CD4-positive, alpha-beta T cell treated with Interleukin-1 beta for 1 hour (primary cell): Measurements from ENCODE around the gene THEMIS.
A peak's percentile ranks its signal among the peaks of the same experiment; 100 is the strongest.
"Not testable (repeated sequence)": the region's sequence is repeated elsewhere in the genome, so short reads cannot be mapped to it uniquely, and the experiment has no call there.

ENCODE experiments used
- DNase-seq, 2 donors: peaks; one replicate each; pipeline ENCODE4 v3.0.0-alpha.2; 2020 to 2022

The THEMIS gene

DNA sequence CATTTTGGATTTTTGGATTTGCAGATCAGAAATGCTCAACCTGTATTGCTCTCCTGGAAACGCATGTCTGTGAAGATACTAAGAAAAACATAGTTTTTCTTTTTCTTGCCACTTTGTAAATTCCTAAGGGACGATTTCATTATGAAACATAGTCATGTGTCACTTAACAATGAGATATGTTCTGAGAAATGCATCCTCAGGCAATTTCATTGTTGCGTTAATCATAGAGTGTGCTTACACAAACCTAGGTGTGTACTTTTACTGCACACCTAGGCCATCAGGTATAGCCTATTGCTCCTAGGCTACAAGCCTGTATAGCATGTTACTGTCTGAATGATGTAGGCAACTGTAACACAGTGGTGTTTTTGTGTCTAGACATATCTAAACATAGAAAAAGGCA is 13.4 kb upstream of the THEMIS start:
- DNase-seq = no peak

DNA sequence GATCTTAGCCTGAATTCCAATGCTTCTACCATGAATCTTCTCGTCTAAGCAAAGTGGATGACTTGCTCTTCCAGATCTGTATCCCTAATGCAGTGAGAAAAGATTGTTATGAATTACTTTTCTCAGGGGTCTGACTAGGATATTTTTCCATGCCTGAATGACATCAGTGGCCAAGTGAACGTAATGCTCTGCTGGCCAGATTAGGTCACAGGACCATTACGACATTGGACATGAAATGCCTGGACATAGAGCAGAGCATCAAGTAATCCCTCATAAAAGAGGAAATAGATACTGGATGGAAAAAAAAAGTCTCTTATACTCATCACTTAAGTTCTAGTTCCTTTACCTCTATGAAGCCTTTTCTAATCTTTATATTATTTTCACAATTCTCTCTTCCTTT is 12.1 kb upstream of the THEMIS start:
- no peak for DNase-seq

DNA sequence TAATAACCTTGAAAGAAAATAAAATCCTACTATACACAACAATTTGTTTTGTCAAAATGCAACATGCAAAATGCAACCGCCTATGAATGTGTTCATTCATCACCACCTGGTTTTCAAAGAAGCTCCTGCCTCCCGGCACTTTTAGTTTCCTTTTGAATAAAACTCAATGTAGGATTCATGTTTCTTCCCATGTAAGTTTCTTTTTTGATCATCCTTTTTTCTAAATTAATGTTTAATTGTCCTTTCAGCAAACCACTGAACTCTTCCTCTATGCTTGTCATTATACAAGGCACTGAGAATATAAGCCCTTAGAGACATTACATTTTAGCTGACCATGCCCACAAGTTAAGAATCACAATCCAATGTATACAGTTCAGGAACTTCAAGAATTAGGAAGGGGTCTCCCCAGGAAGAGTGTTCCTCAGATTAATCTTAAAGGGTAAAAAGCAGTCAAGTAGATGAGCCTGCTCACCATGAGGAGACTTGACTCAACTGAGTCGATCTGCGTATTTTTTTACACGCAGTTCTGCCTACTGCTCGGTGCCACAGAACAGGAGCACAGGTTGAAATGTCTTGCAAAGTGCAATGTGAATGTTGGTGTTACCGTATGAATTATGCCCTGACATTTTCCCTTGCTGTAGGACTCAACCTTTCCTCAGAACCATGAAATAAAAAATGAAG is 7.2 kb upstream of the THEMIS start:
- DNase-seq = peak in 1 of 2 donors; percentile 47

DNA sequence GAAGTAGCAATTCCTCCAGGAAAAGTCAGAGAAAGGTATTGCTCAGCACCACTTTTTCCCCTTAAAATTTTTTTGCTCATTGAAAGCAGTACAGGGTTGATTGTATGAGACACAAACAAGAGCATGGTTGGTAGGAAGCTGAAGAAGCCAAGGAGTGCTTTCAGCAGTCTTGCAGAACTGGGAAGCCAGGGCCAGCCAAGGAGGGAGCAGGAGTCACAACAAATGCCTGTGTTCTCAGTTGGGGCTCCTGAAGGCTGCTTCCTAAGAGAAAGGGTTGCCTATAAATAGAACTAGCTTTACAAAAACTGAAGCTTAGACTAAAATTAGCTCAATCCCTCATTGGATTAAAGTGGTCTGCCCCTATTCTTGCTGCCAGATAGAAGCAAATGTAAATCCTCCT is 3.3 kb upstream of the THEMIS start:
- DNase-seq = no peak

DNA sequence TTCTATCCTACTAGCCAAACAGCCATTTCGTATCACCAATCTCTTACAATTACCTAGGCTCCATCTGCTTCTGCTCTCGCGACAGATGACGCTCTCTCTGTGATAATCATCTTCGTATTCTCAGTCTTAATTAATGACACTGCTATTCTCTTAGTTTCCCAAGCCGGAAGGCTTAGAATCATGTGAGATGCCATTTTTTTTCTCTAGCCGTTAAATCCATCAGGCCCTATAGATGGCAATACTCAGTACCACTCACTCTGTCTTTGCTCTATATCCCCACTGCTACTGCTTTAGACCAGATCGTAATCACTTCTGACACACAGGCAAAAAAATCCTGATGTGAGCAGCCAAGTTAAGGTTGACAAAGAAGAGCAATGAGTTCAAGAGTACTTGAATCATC is 2.1 kb upstream of the THEMIS start:
- peak in 1 of 2 donors; percentile 59 for DNase-seq

DNA sequence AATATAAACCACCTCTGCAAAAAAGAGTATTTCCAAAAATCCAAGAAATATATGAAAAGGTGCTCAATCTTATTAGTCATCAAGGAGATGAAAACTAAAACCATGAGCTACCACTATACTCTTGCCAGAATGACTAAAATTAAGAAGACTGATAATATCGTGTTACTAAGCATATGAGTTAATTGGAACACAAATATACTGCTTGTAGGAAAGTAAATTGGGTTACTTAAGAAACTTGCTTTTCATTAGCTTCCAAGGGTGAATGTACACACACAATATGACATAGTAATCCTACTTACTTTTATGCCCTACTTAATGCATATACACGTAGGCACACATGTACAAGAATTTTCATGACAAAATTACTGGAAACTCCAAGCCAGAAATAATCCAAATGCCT is 3.4 kb downstream of the THEMIS start:
- DNase-seq = no peak

DNA sequence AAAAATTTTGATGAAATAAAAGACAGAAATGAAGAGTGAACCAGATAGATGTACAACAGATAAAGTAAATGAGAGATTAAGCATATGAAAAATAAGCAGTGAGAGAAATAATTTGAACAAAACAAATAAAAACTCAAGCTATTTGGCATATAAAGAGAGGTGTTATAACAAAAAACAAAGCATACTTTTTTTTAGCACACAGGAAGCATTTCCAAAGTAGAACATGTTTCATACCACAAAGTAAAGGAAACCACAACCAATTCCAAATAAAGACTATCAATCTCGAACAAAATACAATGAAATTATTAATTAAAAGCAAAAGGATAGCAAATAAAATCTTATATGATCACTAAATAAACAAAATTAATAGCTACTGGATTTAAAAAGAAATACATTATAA is 6.8 kb downstream of the THEMIS start:
- DNase-seq = no peak

DNA sequence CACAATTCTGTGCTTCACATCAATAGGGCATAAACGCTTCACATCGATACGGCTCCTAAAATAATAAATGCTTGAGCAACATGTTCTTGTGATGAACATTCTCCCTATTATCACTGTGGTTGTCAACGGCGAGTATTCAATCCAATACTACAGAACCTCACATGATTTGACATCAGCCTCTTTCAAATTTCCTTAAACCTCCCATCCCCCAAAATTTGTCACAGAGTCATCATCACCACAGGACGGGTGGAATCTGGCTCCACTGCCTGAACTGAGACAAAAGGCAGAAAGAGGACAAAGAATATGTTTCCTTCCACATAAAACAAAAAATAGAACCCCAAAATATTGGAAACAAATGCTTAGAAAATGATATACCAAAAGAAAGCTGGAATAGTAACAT is 7.3 kb downstream of the THEMIS start:
- DNase-seq = peak in 1 of 2 donors; percentile 44

DNA sequence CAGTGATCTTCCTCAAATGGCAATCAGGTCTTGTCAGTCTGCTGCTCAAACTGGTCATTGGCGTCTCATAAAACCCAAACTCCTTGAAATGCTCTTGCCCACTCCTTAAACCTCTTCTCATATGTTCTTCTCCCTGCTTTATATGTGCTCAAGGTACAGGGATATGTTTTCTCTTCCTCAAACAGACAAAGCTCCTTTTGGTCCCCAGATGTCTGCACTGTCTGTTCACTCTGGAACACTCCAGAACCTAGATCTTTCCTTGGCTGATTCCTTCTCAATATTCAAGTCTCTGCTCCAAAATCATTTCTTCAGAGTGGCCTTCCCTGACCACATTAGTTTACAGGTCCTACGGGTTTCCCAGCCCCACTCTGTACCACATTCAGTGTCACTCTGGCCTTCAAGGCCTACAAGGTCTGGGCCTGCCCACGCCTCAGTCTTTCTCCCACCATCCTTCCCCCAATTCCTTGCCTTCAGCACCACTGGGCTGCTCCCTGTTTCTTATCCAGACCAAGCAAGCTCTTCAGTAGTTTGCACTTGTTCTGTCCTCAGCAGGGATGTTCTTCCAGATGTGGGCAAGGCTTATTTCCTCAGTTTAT is 9.0 kb downstream of the THEMIS start:
- DNase-seq = no peak

DNA sequence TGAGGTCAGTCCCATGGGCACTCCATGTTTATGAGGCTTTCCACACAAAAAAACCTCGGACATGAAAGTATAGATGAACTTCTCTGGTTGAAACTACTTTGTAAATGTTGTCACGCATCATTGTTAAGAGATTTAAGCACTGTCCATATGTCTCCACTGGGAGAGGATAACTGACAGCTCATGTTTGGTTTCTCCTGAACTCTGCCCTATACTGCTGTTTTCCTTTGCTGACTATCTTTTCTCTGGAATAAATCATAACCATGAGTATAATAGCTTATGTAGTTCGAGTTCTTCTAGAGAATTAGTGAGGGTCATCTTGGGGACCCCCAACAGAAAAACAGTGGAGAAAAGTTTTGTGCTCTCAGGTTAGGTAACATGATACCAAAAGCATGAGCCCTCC is 14.3 kb downstream of the THEMIS start:
- no peak for DNase-seq

DNA sequence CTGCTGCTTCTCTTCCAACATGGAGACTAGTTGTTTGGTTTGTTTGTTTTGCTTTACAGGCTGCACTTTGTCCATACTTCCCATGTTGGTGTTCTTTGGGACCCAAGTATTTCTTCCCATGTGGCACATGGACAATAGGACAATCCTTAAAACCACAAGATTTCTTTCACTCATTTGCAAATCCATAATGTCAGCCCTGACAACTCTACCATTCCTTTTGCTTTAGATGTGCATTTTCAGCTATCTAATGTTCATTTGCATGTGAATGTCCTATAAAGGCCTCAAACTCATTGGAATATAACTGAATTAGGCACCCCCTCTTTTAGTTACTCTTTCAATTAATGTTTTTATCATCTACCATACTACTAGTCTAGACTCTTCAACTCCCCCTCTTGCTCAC is 16.7 kb downstream of the THEMIS start:
- DNase-seq = no peak

DNA sequence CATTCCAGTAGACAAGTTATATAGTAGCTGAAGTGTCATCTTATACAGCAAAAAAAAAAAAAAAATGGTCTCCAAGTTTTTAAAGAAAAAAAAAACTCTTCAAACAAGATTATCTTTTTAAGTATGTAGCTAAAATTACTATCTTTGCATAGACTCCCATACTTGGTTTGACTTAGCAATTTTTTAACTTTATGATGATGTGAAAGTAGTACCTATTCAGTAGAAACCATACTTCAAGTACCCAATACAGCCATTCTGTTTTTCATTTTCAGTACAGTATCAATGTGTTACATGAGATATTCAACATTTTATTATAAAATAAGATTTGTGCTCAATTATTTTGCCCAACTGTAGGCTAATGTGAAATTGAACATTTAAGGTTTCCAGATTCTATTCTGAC is 18.9 kb downstream of the THEMIS start:
- DNase-seq = not testable (repeated sequence)

DNA sequence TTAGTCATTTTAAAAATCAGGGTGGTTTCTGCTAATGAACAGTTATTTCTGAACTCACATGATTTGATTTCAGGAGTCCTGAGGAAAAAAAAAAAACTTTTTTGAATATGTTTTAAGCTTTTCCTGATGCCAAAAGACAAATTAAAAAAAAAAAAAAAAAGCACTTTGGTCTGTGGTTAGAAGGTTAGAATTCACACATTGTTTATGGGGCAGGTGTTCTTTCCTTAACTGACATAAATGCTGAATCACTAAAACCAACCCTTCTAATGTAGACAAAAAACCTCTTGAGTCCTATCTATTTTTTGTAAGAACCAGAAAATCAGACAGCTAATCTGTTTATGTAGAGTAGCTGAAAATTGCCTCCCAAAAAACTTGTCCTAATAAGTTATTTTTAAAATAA is 20.4 kb downstream of the THEMIS start:
- peak in 1 of 2 donors; percentile 38 for DNase-seq

DNA sequence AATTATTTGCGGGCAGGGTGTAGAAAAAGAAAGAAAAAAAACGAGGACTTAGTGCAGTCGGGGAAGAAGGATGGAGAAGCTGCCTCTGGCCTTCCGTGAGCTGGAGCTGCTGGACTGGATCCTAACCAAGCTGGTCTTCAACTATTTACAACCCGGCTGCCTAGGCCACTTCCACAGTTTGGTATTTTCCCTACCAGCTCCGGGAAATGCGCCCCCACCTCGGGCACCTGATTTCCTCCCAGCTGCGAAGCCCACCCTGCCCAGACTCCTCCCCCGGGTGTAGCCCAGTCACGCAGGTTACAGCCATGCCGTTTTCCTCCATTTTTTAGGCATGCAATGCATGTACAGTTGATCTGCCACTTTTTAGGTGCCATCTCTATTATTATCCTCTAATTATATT is 21.2 kb downstream of the THEMIS start:
- no peak for DNase-seq

DNA sequence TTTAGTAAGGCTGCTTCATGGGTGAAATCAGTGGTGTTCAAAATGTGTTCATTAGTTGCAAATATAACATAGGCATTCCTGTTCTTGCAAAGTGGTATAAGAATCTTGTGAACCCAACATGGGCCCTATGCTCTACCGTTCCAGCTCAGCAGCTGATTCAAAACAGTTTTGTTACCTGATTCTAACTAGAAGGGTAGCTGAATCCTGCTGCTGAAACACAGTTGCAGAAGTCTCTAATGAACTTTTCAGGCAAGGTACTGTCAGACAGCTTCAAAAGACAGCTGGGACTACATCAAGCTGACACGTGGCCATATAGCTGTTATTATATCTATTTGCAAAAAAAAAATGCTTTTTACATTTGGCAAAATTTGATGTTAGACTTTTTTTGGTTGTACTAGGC is 22.7 kb downstream of the THEMIS start:
- DNase-seq = no peak

DNA sequence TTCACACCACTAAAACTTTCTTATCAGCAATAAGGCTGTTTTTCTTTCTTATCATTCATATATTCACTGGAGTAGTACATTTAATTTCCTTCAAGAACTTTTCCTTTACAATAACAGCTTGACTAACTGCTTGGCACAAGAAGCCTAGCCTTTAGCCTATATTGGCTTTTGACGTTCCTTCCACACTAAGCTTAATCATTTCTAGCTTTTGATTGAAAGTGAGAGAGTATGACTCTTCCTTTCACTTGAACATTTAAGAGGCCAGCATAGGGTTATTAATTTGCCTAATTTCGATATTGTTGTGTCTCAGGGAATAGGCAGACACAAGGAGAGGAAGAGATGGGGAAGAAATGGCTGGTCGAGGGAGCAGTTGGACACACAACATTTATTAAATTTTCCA is 23.6 kb downstream of the THEMIS start:
- DNase-seq = no peak

DNA sequence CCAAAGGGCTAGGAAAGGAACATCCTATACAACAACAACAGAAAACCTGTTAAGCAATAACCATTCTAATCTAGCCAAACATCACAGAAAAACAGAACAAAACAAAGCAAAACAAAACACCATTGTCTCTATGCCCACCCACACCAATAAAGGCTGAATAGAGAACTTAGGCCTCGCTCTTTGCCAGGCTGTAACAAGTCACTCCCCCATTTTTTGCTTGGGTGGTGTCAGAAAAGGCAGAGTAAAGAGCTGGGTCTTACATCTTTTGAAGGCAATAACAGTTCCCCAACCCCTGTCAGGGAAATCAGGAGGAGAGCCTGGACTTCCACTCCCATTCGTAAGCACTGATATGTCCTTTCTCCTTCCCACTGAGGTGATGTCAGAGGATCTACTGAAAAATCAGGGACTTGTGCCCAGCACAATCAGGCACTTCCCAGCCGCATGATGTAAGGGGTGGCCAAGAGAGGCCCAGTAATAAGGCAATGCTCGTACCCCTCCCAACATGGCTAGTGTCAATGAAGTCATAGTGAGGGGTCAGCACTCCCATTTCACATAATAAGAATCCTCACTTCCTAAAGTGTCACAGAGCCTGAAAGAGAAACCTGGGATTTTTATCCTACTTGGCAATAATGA is 31.0 kb downstream of the THEMIS start:
- no peak for DNase-seq

DNA sequence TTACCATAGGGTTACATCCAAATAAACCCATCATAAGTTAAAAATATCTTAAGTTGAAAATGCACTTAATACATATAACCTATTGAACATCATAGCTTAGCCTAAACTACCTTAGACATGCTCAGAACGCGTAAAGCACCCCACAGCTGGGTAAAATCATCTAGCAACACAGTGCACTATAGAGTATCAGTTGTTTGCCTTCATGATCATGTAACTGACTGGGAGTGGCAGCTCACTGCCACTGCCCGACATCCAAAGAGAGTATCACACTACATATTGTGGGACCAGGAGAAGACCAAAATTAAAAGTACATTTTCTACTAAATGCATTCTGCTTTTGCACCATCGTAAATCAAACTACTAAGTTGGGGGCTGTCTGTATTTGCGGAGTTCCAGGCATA is 31.7 kb downstream of the THEMIS start:
- DNase-seq = no peak

DNA sequence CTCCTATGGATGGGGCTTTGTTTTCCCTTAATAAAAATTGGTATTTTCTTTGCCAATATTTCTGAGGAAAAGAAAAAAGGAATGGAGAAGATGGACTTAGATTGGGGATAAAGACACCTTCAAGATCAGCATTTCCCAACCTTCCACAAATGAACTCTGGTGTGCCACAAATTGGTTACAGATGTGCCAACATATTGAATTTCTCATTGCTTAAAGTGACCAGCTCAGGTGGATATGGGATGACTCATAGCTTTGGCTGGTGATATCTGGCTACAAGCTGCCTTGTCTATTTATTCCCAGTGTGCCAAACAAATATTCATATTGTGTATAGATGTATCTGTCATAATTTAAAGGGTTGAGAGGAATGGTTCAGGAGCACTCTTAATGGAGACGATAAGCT is 32.5 kb downstream of the THEMIS start:
- no peak for DNase-seq

DNA sequence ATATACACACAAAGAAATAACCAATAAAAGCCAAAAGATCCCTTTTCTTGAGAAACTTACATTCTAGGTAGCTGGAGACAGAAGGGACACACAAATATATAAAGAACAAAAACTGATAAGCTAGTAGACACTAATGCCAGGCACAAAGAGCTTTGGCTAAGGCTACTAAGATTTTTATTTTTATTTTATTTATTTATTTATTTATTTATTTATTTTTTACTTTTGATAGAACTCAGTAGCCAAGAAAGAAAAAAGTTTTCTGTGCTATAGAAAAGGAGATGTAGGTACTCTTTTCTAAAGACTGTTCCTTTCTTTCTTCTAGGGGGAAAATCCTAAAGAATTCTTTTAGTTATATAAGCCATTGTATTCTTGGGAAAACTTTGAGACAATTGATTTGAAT is 34.1 kb downstream of the THEMIS start:
- no peak for DNase-seq

DNA sequence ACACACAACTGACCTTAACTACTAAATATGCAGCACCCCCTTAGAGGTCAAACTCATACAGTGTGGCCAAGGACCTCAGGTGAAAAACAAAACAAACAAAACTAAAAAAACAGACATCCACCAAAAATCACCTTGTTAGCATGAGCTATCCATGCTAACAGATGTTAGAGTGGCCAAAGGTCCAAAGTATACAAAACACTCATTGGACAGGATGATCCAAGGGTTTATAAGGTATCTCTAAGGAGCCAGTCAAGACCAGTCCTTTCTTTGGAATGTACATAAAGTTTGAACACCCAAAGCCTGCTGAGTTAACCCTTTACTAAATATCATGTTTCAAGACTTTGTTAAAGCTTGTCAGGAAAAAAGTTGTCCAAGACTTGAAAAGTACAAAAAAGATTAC is 35.8 kb downstream of the THEMIS start:
- DNase-seq = no peak

DNA sequence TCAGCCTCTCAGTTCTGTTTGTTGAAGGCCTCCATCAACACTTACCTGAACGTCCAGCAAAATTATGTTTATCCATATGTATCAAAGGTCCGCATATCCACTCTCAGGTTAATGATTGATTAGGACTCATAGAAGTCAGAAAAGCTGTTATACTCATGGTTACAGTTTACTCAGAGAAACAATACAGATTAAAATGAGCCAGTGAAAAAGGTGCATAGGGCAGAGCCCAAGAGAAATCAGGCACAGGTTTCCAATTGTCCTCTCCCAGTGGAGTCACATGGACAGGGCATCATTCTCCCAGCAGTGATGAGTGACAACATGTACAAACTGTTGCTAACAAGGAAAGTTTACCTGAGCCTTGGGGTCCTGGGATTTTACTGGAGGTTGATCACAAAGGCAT is 36.2 kb downstream of the THEMIS start:
- no peak for DNase-seq

DNA sequence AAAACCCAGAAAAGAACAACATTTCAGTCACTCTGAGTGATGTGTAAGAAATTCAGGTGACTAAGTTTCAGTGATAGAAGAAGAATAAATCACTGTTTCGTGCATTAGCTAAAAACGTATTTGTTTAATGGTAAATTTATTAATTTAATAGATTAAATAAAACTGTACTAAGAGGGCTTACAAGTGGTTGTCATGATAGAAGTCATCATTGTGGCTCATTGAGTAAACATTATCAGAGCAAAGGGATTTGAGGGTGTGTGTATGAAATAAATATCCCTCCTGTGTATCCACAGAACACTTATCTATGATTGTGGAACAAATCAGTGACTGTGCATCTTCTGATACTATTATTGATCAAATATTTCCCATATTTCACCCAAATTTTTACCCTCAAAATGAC is 40.1 kb downstream of the THEMIS start:
- DNase-seq = no peak

DNA sequence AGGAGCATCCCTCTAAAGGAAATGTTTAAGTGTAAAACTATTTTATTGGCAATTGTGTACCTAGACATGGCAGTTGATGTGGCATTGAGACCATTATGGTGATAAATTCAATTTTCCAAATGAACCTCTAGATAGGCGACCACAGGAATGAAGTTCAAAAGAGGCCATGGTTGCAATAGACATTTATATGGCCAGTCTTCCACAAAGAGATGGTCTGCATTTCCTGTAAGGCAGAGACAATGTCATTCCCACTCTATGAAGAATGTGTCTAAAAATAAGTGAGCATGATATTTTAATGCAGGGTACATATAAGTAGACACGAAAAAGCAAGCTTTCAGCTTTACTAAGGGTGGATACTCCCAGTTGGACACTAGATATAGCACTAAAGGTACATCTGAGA is 40.9 kb downstream of the THEMIS start:
- DNase-seq = no peak
